DND-41 (cell line): ENCODE data around the gene NTN5.

Experiments
- ATAC-seq: fragments of 200-7000 bp; cut with Tn5 transposase; 3 replicates; pipeline ENCODE4 v1.9.1; 2021; ENCODE audit warnings: low read depth; ENCODE audit not compliant: insufficient read depth
- DNase-seq: peaks from one replicate; pipeline ENCODE4 v3.0.0-alpha.2; 2020
- H2AFZ ChIP-seq: 2 replicates; pipeline ENCODE4 v1.6.0; 2012; ENCODE audit warnings: low read depth, low read length
- H3K27ac ChIP-seq: 2 replicates; pipeline ENCODE4 v1.5.1; 2012; ENCODE audit warnings: low read length, inconsistent platforms
- H3K27me3 ChIP-seq: fragments of 200-600 bp; sonication (generic); 2 replicates; pipeline ENCODE4 v1.6.0; 2012; ENCODE audit warnings: low read length, mild to moderate bottlenecking, inconsistent platforms; ENCODE audit not compliant: insufficient read depth, poor library complexity
- H3K36me3 ChIP-seq: 2 replicates; pipeline ENCODE4 v1.5.1; 2012; ENCODE audit warnings: low read length, inconsistent platforms; ENCODE audit not compliant: insufficient read depth
- H3K4me1 ChIP-seq: 2 replicates; pipeline ENCODE4 v1.5.1; 2012; ENCODE audit warnings: mild to moderate bottlenecking, low read length; ENCODE audit not compliant: insufficient read depth
- H3K4me2 ChIP-seq: 2 replicates; pipeline ENCODE4 v1.6.0; 2012; ENCODE audit warnings: mild to moderate bottlenecking, moderate library complexity, low read length, inconsistent platforms; ENCODE audit not compliant: insufficient read depth
- H3K4me3 ChIP-seq, 2 experiments: fragments of 200-600 bp in 1 of 2; shearing (Covaris generic) in 1 of 2; 2 replicates each; pipeline ENCODE4 v1.5.1; 2012 to 2016; ENCODE audit warnings: inconsistent platforms in 2 of 2, low read length in 2 of 2, mild to moderate bottlenecking in 2 of 2, low read depth in 1 of 2, moderate library complexity in 1 of 2
- H3K79me2 ChIP-seq: 2 replicates; pipeline ENCODE4 v1.6.0; 2012; ENCODE audit warnings: low read length, inconsistent platforms; ENCODE audit not compliant: insufficient read depth
- H3K9ac ChIP-seq: 2 replicates; pipeline ENCODE4 v1.6.0; 2012; ENCODE audit warnings: low read depth, mild to moderate bottlenecking, inconsistent platforms, low read length, moderate library complexity
- H3K9me3 ChIP-seq: 2 replicates; pipeline ENCODE4 v1.5.1; 2012; ENCODE audit warnings: low read length, moderate library complexity, mild to moderate bottlenecking, inconsistent platforms; ENCODE audit not compliant: insufficient read depth, severe bottlenecking
- H4K20me1 ChIP-seq: 2 replicates; pipeline ENCODE4 v1.6.0; 2012; ENCODE audit warnings: low read length; ENCODE audit not compliant: insufficient read depth
- EZH2 ChIP-seq: IDR thresholded peaks from 3 replicates; pipeline ENCODE4 v1.6.1; 2012; ENCODE audit warnings: borderline replicate concordance, low read depth, mild to moderate bottlenecking, moderate library complexity, low read length, inconsistent platforms; ENCODE audit not compliant: severe bottlenecking
- TF ChIP-seq, protein P1 (sequence below): IDR thresholded peaks from 2 replicates; pipeline ENCODE4 v1.5.1; 2012; ENCODE audit warnings: borderline replicate concordance, low read length, moderate library complexity, mild to moderate bottlenecking; ENCODE audit not compliant: poor library complexity, severe bottlenecking; ENCODE audit errors: extremely low read depth

NTN5 gene

DNA sequence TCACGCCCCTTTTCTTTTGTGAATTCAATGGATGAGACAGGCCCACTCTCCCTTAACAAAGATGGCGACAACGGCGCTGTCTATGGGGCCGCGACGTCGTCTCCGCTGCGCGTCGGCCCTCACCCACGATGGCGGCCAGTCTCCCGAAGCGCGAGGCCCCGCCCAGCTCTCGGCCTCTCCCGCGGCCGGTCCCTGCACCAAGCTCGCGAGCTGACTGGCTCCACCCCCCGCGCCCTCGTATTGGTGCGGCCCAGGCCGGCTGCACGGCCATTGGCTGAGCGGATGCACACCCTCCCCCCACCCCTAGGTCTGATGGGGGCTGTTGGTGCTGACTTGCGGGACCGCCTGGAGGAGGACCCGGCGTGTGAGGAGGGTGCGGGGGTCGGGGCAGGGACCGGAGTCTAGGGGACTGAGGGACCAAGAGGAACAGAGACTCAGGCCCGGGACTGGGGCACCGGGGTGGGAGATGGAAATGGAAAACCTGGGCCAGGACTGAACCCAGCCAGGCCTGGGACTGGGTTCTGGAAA lies 48.7 kb downstream of the NTN5 start:
- H3K4me2 ChIP-seq, result peak overlapping the region; percentile 88
- peaks cover 53% of the 10 kb centered on the region for H3K4me1 ChIP-seq
- DNase-seq (peak; percentile 99), ATAC-seq (peak; percentile 85)
- H3K27ac ChIP-seq, result peak overlapping the region; percentile 89
- H3K79me2 ChIP-seq, result peaks cover 49% of the 10 kb centered on the region
- peak overlapping the region; percentile 88 for H2AFZ ChIP-seq
- peaks cover 7% of the 10 kb centered on the region for H4K20me1 ChIP-seq
- H3K4me3 ChIP-seq, result peak overlapping the region; percentile 36 to 77; a peak in 3 of 4 replicates
- no peaks in the 10 kb centered on the region for H3K9me3 ChIP-seq
- no peaks in the 10 kb centered on the region for H3K27me3 ChIP-seq
- H3K36me3 ChIP-seq, result peaks cover 43% of the 10 kb centered on the region
- peak overlapping the region; percentile 80 for H3K9ac ChIP-seq
- no peak for TF ChIP-seq EZH2
- TF ChIP-seq, protein P1, sequence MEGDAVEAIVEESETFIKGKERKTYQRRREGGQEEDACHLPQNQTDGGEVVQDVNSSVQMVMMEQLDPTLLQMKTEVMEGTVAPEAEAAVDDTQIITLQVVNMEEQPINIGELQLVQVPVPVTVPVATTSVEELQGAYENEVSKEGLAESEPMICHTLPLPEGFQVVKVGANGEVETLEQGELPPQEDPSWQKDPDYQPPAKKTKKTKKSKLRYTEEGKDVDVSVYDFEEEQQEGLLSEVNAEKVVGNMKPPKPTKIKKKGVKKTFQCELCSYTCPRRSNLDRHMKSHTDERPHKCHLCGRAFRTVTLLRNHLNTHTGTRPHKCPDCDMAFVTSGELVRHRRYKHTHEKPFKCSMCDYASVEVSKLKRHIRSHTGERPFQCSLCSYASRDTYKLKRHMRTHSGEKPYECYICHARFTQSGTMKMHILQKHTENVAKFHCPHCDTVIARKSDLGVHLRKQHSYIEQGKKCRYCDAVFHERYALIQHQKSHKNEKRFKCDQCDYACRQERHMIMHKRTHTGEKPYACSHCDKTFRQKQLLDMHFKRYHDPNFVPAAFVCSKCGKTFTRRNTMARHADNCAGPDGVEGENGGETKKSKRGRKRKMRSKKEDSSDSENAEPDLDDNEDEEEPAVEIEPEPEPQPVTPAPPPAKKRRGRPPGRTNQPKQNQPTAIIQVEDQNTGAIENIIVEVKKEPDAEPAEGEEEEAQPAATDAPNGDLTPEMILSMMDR, result no peak

DNA sequence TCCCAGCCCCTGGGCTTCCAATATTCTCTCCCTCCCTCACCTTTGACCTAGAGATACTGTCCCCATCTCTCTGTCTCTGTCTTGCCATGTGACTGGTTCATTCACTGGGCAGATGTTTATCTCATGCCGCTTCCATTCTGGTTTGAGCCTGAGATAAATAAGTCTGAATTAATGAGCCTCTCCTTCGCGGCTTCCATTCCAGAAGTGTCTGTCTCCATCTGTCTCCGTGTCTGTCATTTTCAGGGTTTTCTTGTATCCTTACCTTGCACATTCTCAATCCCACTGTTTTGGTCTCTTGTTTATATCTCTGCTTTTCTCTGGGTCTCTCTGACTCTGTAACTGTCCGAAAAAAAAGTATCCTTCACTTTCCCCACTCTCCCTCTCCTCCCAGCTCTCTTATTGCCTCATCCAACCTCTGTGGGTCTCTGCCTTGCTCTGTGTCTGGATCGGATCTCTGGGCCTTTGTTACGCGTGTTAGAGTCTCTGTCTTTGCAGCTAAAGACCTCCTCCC lies 49.2 kb downstream of the NTN5 start:
- no peak for ATAC-seq
- peak overlapping the region; percentile 89 for H3K27ac ChIP-seq

DNA sequence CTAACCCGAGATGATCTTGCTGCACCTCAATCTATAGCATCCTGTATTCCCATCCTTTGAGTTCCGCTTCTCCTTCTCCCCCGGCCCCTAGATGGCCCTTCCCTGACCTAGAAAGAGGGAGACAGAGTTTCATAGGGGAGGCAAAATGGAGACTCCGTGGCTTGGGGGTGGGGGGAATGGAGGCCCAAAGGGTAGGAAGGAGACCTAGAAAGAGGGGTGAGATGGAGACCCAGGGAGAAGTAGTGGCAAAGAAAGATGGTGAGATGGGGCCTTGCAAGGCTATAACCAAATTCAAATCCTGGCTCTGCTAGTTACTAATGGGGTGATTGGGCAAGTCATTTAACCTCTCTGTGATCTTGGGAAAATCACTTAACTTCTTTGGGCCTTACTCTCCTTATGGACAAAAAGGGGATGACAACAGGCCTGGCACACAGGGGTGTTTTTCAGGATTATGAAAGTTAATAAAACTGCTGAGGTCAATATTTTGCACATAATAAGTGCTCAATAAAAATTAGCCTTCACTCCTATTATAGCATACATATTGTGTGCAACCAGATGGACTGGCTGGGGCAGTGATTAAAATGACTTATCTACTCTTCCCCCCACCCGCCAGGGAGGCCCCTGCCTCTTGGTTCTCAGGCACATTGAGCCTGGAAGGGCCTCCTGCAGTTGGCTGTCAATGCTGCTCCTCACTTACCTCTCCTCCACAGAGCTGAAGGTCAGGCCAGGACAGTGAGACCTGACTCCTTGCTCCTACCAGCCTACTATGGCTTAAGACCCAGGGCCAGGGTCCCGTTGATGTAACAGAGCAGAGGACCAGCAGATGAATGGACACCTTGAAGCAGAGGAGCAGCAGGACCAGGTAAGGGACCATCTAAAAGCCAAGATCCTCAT lies 52.9 kb downstream of the NTN5 start:
- TF ChIP-seq, protein P1, result no peak

More for the DNA sequence above, 49.2 kb downstream of the NTN5 start:
- Histone ChIP-seq H3K4me1 (peaks cover 53% of the 10 kb centered on the region), H3K36me3 (peaks cover 42% of the 10 kb centered on the region), H3K27me3 (no peaks in the 10 kb centered on the region), H2AFZ (peak overlapping the region; percentile 88), H3K4me3 (peak overlapping the region; percentile 36 to 77; a peak in 3 of 4 replicates), H3K79me2 (peaks cover 53% of the 10 kb centered on the region), H3K9ac (peak overlapping the region; percentile 80), H3K9me3 (no peaks in the 10 kb centered on the region), H4K20me1 (peaks cover 7% of the 10 kb centered on the region), H3K4me2 (peak overlapping the region; percentile 88)
- peak; percentile 11 for DNase-seq
- TF ChIP-seq, protein P1, result no peak
- no peak for TF ChIP-seq EZH2

More for the DNA sequence above, 52.9 kb downstream of the NTN5 start:
- Histone ChIP-seq H3K4me3 (peak overlapping the region; percentile 77 to 95), H3K9ac (peak overlapping the region; percentile 91), H3K27me3 (no peaks in the 10 kb centered on the region), H2AFZ (peak overlapping the region; percentile 73), H3K4me1 (peaks cover 67% of the 10 kb centered on the region), H3K27ac (peak overlapping the region; percentile 93), H3K9me3 (no peaks in the 10 kb centered on the region), H3K36me3 (peaks cover 48% of the 10 kb centered on the region), H4K20me1 (peaks cover 37% of the 10 kb centered on the region), H3K4me2 (peak overlapping the region; percentile 95), H3K79me2 (peaks cover 72% of the 10 kb centered on the region)
- DNase-seq, result no peak
- ATAC-seq, result no peak
